T-cell (primary cell): ENCODE measurements around the gene EP400. TPM values are rescaled to one million over a fixed set of nuclear protein-coding genes. Genes with fewer than 3 reads are reported as not detected.

ENCODE experiments used
- ATAC-seq, 4 experiments: fragments of 200-7000 bp in 3 of 4; fragments of 150-1000 bp in 1 of 4; cut with Tn5 transposase; replicated peaks in 1 of 4; 1 replicate in 3 of 4; 2 replicates in 1 of 4; pipeline ENCODE4 v1.10.0; 2021; ENCODE audit warnings: moderate library complexity in 3 of 4, mild to moderate bottlenecking in 2 of 4, moderate number of reproducible peaks in 1 of 4
- CTCF ChIA-PET, 2 donors: fragments of 300-600 bp; sonication (Branson Sonifier 250); formaldehyde crosslinking; loops; one replicate each; lab custom pipeline; 2022; ENCODE audit warnings: antibody characterized with exemption in 2 of 2; lab: Charles Lee
- POLR2A ChIA-PET, 2 donors: fragments of 300-600 bp; sonication (Branson Sonifier 250); formaldehyde crosslinking; loops; one replicate each; lab custom pipeline; 2022; ENCODE audit warnings: antibody characterized with exemption in 2 of 2; lab: Charles Lee
- DNase-seq, 35 experiments: peaks; one replicate each; pipeline versions ENCODE4 v3.0.0 to v3.0.0-alpha.2; 2013 to 2023
- H3K27ac ChIP-seq: one replicate; pipeline ENCODE4 v1.5.1; 2013; ENCODE audit warnings: low read length
- H3K27me3 ChIP-seq, 2 experiments: replicated peaks in 1 of 2; 1 replicate in 1 of 2; 2 replicates in 1 of 2; pipeline versions ENCODE4 v1.6.1 to v1.7.0; 2013; ENCODE audit warnings: low read length in 1 of 2, mixed read lengths in 1 of 2; ENCODE audit not compliant: control insufficient read depth in 2 of 2, insufficient read depth in 2 of 2; ENCODE audit errors: extremely low read depth in 1 of 2
- H3K36me3 ChIP-seq, 2 donors: 1 replicate in 1 of 2; 2 replicates in 1 of 2; pipeline versions ENCODE4 v1.6.1 to v1.7.0; 2013; ENCODE audit warnings: low read length in 1 of 2; ENCODE audit not compliant: control insufficient read depth in 2 of 2, insufficient read depth in 1 of 2; ENCODE audit errors: extremely low read depth in 1 of 2
- H3K4me1 ChIP-seq, 2 experiments: 1 replicate in 1 of 2; 2 replicates in 1 of 2; pipeline versions ENCODE4 v1.6.1 to v1.7.0; 2013; ENCODE audit warnings: low read length in 2 of 2, mixed read lengths in 1 of 2; ENCODE audit not compliant: insufficient read depth in 2 of 2, control insufficient read depth in 1 of 2; ENCODE audit errors: extremely low read depth in 1 of 2
- H3K4me3 ChIP-seq, 2 donors: 1 replicate in 1 of 2; 2 replicates in 1 of 2; pipeline versions ENCODE4 v1.5.1 to v1.7.0; 2013; ENCODE audit warnings: mild to moderate bottlenecking in 2 of 2, low read length in 1 of 2, moderate library complexity in 1 of 2; ENCODE audit not compliant: control insufficient read depth in 1 of 2; ENCODE audit errors: extremely low read depth in 1 of 2
- H3K9me3 ChIP-seq: 2 replicates; pipeline ENCODE4 v1.7.0; 2013
- H3K27ac Mint-ChIP-seq, 2 donors: one replicate each; pipeline ENCODE4 v1.8.0; 2020 to 2021; ENCODE audit warnings: mild to moderate bottlenecking in 2 of 2, mixed read lengths in 2 of 2
- H3K27me3 Mint-ChIP-seq, 2 donors: one replicate each; pipeline ENCODE4 v1.8.0; 2021 to 2022; ENCODE audit warnings: mixed read lengths in 2 of 2
- H3K36me3 Mint-ChIP-seq: one replicate; pipeline ENCODE4 v1.8.0; 2021; ENCODE audit warnings: mixed read lengths
- H3K4me1 Mint-ChIP-seq, 3 donors: one replicate each; pipeline ENCODE4 v1.8.0; 2020 to 2022; ENCODE audit warnings: mixed read lengths in 3 of 3, mild to moderate bottlenecking in 1 of 3
- H3K4me3 Mint-ChIP-seq, 3 donors: one replicate each; pipeline ENCODE4 v1.8.0; 2020 to 2022; ENCODE audit warnings: mild to moderate bottlenecking in 3 of 3, mixed read lengths in 3 of 3, moderate library complexity in 3 of 3
- H3K9me3 Mint-ChIP-seq, 3 donors: one replicate each; pipeline ENCODE4 v1.8.0; 2020 to 2022; ENCODE audit warnings: mixed read lengths in 3 of 3
- WGBS: methylation state at CpG from one replicate; pipeline ENCODE4 v1.1.5; 2013; ENCODE audit warnings: missing lambda C conversion rate; ENCODE audit not compliant: insufficient coverage; 5-methylcytosine and 5-hydroxymethylcytosine counted together
- total RNA-seq, 35 experiments: library from RNA in 6 of 35; stranded (reverse) in 6 of 35; fragments of 120-200 nt in 1 of 35; gene quantifications; one replicate each; pipeline versions ENCODE4 v1.2.1 to v1.2.4 and lab custom pipeline; 2013 to 2026

EP400 gene
- total RNA-seq, 5 donors from 2014 or later (not counting 1 experiment from before 2014, with no cell fraction given) = 75.7 to 84.3 (median 79.2) TPM

- Mint-ChIP-seq H3K27ac (no peak overlapping the region), H3K36me3 (peaks cover 64% of the 10 kb centered on the region), H3K4me3 (no peak overlapping the region), H3K27me3 (no peaks in the 10 kb centered on the region), H3K4me1 (peaks cover 0 to 2% (median 0%) of the 10 kb centered on the region in 3 donors), H3K9me3 (no peaks in the 10 kb centered on the region)
- H3K4me1 ChIP-seq = no peaks in the 10 kb centered on the region
- no peak overlapping the region for H3K4me3 ChIP-seq
- no peak for DNase-seq
- no peaks in the 10 kb centered on the region for H3K9me3 ChIP-seq
- POLR2A ChIA-PET = no interaction called here
- H3K36me3 ChIP-seq = peaks cover 20 to 87% of the 10 kb centered on the region in 2 donors
- ATAC-seq = no peak
- CTCF ChIA-PET = no interaction called here
- H3K27me3 ChIP-seq = no peaks in the 10 kb centered on the region
- 94% methylated on average over 10 of the region's 18 CpGs for WGBS
- H3K27ac ChIP-seq = no peak overlapping the region
Measured at GRCh38 chr12:132018193-132018916, 68.6 kb downstream of the EP400 start.

- H3K4me3 Mint-ChIP-seq = no peak overlapping the region
- H3K4me1 Mint-ChIP-seq = peaks cover 0 to 2% (median 0%) of the 10 kb centered on the region in 3 donors
- H3K27ac Mint-ChIP-seq = no peak overlapping the region
- H3K27me3 Mint-ChIP-seq = no peaks in the 10 kb centered on the region
- H3K36me3 ChIP-seq = peaks cover 27 to 86% of the 10 kb centered on the region in 2 donors
- H3K36me3 Mint-ChIP-seq = peaks cover 64% of the 10 kb centered on the region
- no peak overlapping the region for H3K4me3 ChIP-seq
- no peaks in the 10 kb centered on the region for H3K9me3 ChIP-seq
- H3K4me1 ChIP-seq = no peaks in the 10 kb centered on the region
- no peak overlapping the region for H3K27ac ChIP-seq
- DNase-seq = no peak
- CTCF ChIA-PET = no interaction called here
- no peak for ATAC-seq
- over 99% methylated on average over 17 of the region's 18 CpGs for WGBS
- POLR2A ChIA-PET = interaction anchor here in 1 of 2 donors (0.5 kb wide), 1 partner anchor 10 kb away, joined by 4 read pairs; no protein-coding TSS in a partner anchor
- no peaks in the 10 kb centered on the region for H3K27me3 ChIP-seq
- H3K9me3 Mint-ChIP-seq = no peaks in the 10 kb centered on the region
Measured at GRCh38 chr12:132019891-132020290, 70.1 kb downstream of the EP400 start.

- no peak overlapping the region for H3K27ac Mint-ChIP-seq
- Histone ChIP-seq H3K27me3 (no peaks in the 10 kb centered on the region), H3K27ac (no peak overlapping the region), H3K36me3 (peaks cover 30 to 86% of the 10 kb centered on the region in 2 donors), H3K4me3 (no peak overlapping the region), H3K9me3 (no peaks in the 10 kb centered on the region), H3K4me1 (no peaks in the 10 kb centered on the region)
- CTCF ChIA-PET = no interaction called here
- no peak for ATAC-seq
- 94% methylated on average over 7 of the region's 9 CpGs for WGBS
- POLR2A ChIA-PET = no interaction called here
- H3K4me3 Mint-ChIP-seq = no peak overlapping the region
- peaks cover 67% of the 10 kb centered on the region for H3K36me3 Mint-ChIP-seq
- peaks cover 0 to 2% (median 0%) of the 10 kb centered on the region in 3 donors for H3K4me1 Mint-ChIP-seq
- DNase-seq = no peak
- no peaks in the 10 kb centered on the region for H3K9me3 Mint-ChIP-seq
- H3K27me3 Mint-ChIP-seq = no peaks in the 10 kb centered on the region
Measured at GRCh38 chr12:132020292-132020691, 70.5 kb downstream of the EP400 start.

- WGBS = 94% methylated on average over 18 of the region's 30 CpGs
- Mint-ChIP-seq H3K4me1 (peaks cover 0 to 2% (median 0%) of the 10 kb centered on the region in 3 donors), H3K27ac (no peak overlapping the region), H3K27me3 (no peaks in the 10 kb centered on the region), H3K9me3 (no peaks in the 10 kb centered on the region), H3K36me3 (peaks cover 71% of the 10 kb centered on the region), H3K4me3 (no peak overlapping the region)
- no peak overlapping the region for H3K4me3 ChIP-seq
- H3K27me3 ChIP-seq = no peaks in the 10 kb centered on the region
- H3K36me3 ChIP-seq = peaks cover 33 to 86% of the 10 kb centered on the region in 2 donors
- H3K4me1 ChIP-seq = no peaks in the 10 kb centered on the region
- DNase-seq = no peak
- no peak overlapping the region for H3K27ac ChIP-seq
- H3K9me3 ChIP-seq = no peaks in the 10 kb centered on the region
- ChIA-PET CTCF (no interaction called here), POLR2A (no interaction called here)
- no peak for ATAC-seq
Measured at GRCh38 chr12:132021031-132021871, 71.5 kb downstream of the EP400 start.

GRCh38 chr12:132021965-132022364 is 72.2 kb downstream of the EP400 start:
- Histone ChIP-seq H3K27ac (no peak overlapping the region), H3K4me3 (no peak overlapping the region), H3K9me3 (no peaks in the 10 kb centered on the region), H3K36me3 (peaks cover 35 to 88% of the 10 kb centered on the region in 2 donors), H3K27me3 (no peaks in the 10 kb centered on the region), H3K4me1 (no peaks in the 10 kb centered on the region)
- POLR2A ChIA-PET = no interaction called here
- no peak overlapping the region for H3K27ac Mint-ChIP-seq
- WGBS = no CpG with 5 or more reads among the region's 2 CpGs
- peaks cover 71% of the 10 kb centered on the region for H3K36me3 Mint-ChIP-seq
- H3K9me3 Mint-ChIP-seq = no peaks in the 10 kb centered on the region
- H3K4me1 Mint-ChIP-seq = peaks cover 0 to 2% (median 0%) of the 10 kb centered on the region in 3 donors
- H3K4me3 Mint-ChIP-seq = no peak overlapping the region
- DNase-seq (no peak), ATAC-seq (no peak)
- H3K27me3 Mint-ChIP-seq = no peaks in the 10 kb centered on the region
- CTCF ChIA-PET = no interaction called here

GRCh38 chr12:132023658-132024057 is 73.9 kb downstream of the EP400 start:
- no peaks in the 10 kb centered on the region for H3K9me3 ChIP-seq
- ATAC-seq (no peak), DNase-seq (no peak)
- POLR2A ChIA-PET = no interaction called here
- H3K4me3 Mint-ChIP-seq = no peak overlapping the region
- H3K27me3 ChIP-seq = no peaks in the 10 kb centered on the region
- peaks cover 70% of the 10 kb centered on the region for H3K36me3 Mint-ChIP-seq
- no peaks in the 10 kb centered on the region for H3K9me3 Mint-ChIP-seq
- CTCF ChIA-PET = no interaction called here
- H3K36me3 ChIP-seq = peaks cover 29 to 88% of the 10 kb centered on the region in 2 donors
- peaks cover 0 to 2% (median 0%) of the 10 kb centered on the region in 3 donors for H3K4me1 Mint-ChIP-seq
- H3K27me3 Mint-ChIP-seq = no peaks in the 10 kb centered on the region
- 95% methylated on average over 7 of the region's 11 CpGs for WGBS
- no peak overlapping the region for H3K27ac Mint-ChIP-seq
- no peak overlapping the region for H3K27ac ChIP-seq
- H3K4me3 ChIP-seq = no peak overlapping the region
- no peaks in the 10 kb centered on the region for H3K4me1 ChIP-seq
